DMS 273 (cell line): ENCODE data around the gene TDRD1.

Experiments used
- DNase-seq: peaks from one replicate; lab custom pipeline; 2025; ENCODE audit not compliant: unreplicated experiment; lab: John Stamatoyannopoulos, UW

The TDRD1 gene

GRCh38 chr10:114265392-114266053 lies 86.4 kb downstream of the TDRD1 start:
- DNase-seq = no peak

- DNase-seq = peak; percentile 71
Measured at GRCh38 chr10:114266521-114266920, 87.4 kb downstream of the TDRD1 start.

- no peak for DNase-seq
Measured at GRCh38 chr10:114271075-114271778, 92.1 kb downstream of the TDRD1 start.

- no peak for DNase-seq
Measured at GRCh38 chr10:114271779-114272167, 92.6 kb downstream of the TDRD1 start.

GRCh38 chr10:114272696-114273095 lies 93.5 kb downstream of the TDRD1 start:
- DNase-seq = no peak

- no peak for DNase-seq
Measured at GRCh38 chr10:114273910-114274309, 94.8 kb downstream of the TDRD1 start.

GRCh38 chr10:114274616-114275453 lies 95.7 kb downstream of the TDRD1 start:
- no peak for DNase-seq

- no peak for DNase-seq
Measured at GRCh38 chr10:114276066-114276465, 96.9 kb downstream of the TDRD1 start.

GRCh38 chr10:114276671-114277070 lies 97.5 kb downstream of the TDRD1 start:
- no peak for DNase-seq

- DNase-seq = no peak
Measured at GRCh38 chr10:114278140-114278883, 99.2 kb downstream of the TDRD1 start.

GRCh38 chr10:114278884-114279191 lies 99.7 kb downstream of the TDRD1 start:
- DNase-seq = no peak

GRCh38 chr10:114279289-114279688 lies 100.1 kb downstream of the TDRD1 start:
- DNase-seq = no peak

GRCh38 chr10:114279901-114280644 lies 100.9 kb downstream of the TDRD1 start:
- DNase-seq = no peak

GRCh38 chr10:114281006-114281405 lies 101.9 kb downstream of the TDRD1 start:
- no peak for DNase-seq

- no peak for DNase-seq
Measured at GRCh38 chr10:114281461-114281860, 102.3 kb downstream of the TDRD1 start.
